Measurements from ENCODE around the gene KDM4C. TPM values are rescaled to one million over a fixed set of nuclear protein-coding genes. Genes with fewer than 3 reads are reported as not detected.

The KDM4C gene
- total RNA-seq, 1 experiment from 2014 or later: 16.8 TPM

GRCh38 chr9:7174884-7175283 is 417.1 kb downstream of the KDM4C start:
- ChIA-PET RAD21 (ENCODE audit: low non-redundant PET in 1 of 2, low total read pairs in 2 of 2, uncharacterized antibody in 2 of 2, unreplicated experiment in 2 of 2) (no interaction called here), POLR2A (no interaction called here), CTCF (interaction anchor here (1.6 kb wide), 1 partner anchor 11 kb away, joined by 4 read pairs; no protein-coding TSS in a partner anchor)
- no peak overlapping the region for H2AFZ ChIP-seq (ENCODE audit: low read depth, low read length, poor library complexity, severe bottlenecking)
- no peaks in the 10 kb centered on the region for H3K79me2 ChIP-seq (ENCODE audit: insufficient read depth, low read length)
- no peaks in the 10 kb centered on the region for H3K9me2 ChIP-seq (ENCODE audit: insufficient read depth)
- DNase-seq (ENCODE audit: low read depth, low spot score): no peak
- H3K9me3 ChIP-seq (ENCODE audit: control insufficient read depth in 1 of 2, insufficient read depth in 1 of 2, low read depth in 1 of 2, low read length in 2 of 2): no peaks in the 10 kb centered on the region
- H4K20me1 ChIP-seq (ENCODE audit: insufficient read depth): no peaks in the 10 kb centered on the region
- no peaks in the 10 kb centered on the region for H3K36me3 ChIP-seq (ENCODE audit: control insufficient read depth in 1 of 2, insufficient read depth in 2 of 2, low read length in 2 of 2)
- peak; percentile 84 for ATAC-seq
- no peaks in the 10 kb centered on the region for H3K4me1 ChIP-seq (ENCODE audit: control insufficient read depth in 1 of 2, insufficient read depth in 2 of 2, low read length in 2 of 2)
- TF ChIP-seq FOSL1 (IDR thresholded peaks at IDR 0.05; ENCODE audit: low read depth): no peak
- no peak for TF ChIP-seq MAX (IDR thresholded peaks at IDR 0.05)
- TF ChIP-seq RAD21 (IDR thresholded peaks at IDR 0.05; ENCODE audit: low read depth): peak; percentile 26; the same call in 1 of the 2 replicates
- peak; percentile 12 to 45 (median 35); a peak in 3 of 6 replicates for TF ChIP-seq CTCF (IDR thresholded peaks at IDR 0.05 in 2 of 3, conservative IDR thresholded peaks at IDR 0.05 in 1 of 3; ENCODE audit: borderline replicate concordance in 1 of 3, insufficient read depth in 1 of 3, low read depth in 2 of 3, low read length in 2 of 3)
- H3K9ac ChIP-seq (ENCODE audit: low read length): no peak overlapping the region
- intact Hi-C loops (cut with micrococcal nuclease): loop anchor here (5.0 to 10.0 kb wide), 3 partner anchors 60 to 350 kb away; no protein-coding TSS in a partner anchor
- no peaks in the 10 kb centered on the region for H3K27me3 ChIP-seq (ENCODE audit: insufficient read depth, low read length)
- H3K27ac ChIP-seq (ENCODE audit: low read depth, low read length): no peak overlapping the region
- no peak overlapping the region for H3K4me2 ChIP-seq (ENCODE audit: low read length)
- no TSS peak for BruUV-seq (replicated peaks)
- H3K4me3 ChIP-seq (replicated peaks in 1 of 2; ENCODE audit: low read depth in 1 of 2, low read length in 2 of 2): no peak overlapping the region

- Histone ChIP-seq H4K20me1 (ENCODE audit: insufficient read depth) (no peaks in the 10 kb centered on the region), H3K36me3 (ENCODE audit: control insufficient read depth in 1 of 2, insufficient read depth in 2 of 2, low read length in 2 of 2) (no peaks in the 10 kb centered on the region), H3K9ac (ENCODE audit: low read length) (no peak overlapping the region), H3K4me2 (ENCODE audit: low read length) (no peak overlapping the region), H3K4me3 (replicated peaks in 1 of 2; ENCODE audit: low read depth in 1 of 2, low read length in 2 of 2) (no peak overlapping the region), H3K27me3 (ENCODE audit: insufficient read depth, low read length) (no peaks in the 10 kb centered on the region), H2AFZ (ENCODE audit: low read depth, low read length, poor library complexity, severe bottlenecking) (no peak overlapping the region), H3K9me3 (ENCODE audit: control insufficient read depth in 1 of 2, insufficient read depth in 1 of 2, low read depth in 1 of 2, low read length in 2 of 2) (no peaks in the 10 kb centered on the region), H3K27ac (ENCODE audit: low read depth, low read length) (no peak overlapping the region), H3K9me2 (ENCODE audit: insufficient read depth) (no peaks in the 10 kb centered on the region), H3K79me2 (ENCODE audit: insufficient read depth, low read length) (no peaks in the 10 kb centered on the region), H3K4me1 (ENCODE audit: control insufficient read depth in 1 of 2, insufficient read depth in 2 of 2, low read length in 2 of 2) (no peaks in the 10 kb centered on the region)
- POLR2A ChIA-PET: no interaction called here
- RAD21 ChIA-PET (ENCODE audit: low non-redundant PET in 1 of 2, low total read pairs in 2 of 2, uncharacterized antibody in 2 of 2, unreplicated experiment in 2 of 2): no interaction called here
- CTCF ChIA-PET: interaction anchor here (1.0 kb wide), 1 partner anchor 9 kb away, joined by 3 read pairs; no protein-coding TSS in a partner anchor
- BruUV-seq (replicated peaks): no TSS peak
- DNase-seq (ENCODE audit: low read depth, low spot score): no peak
- intact Hi-C loops (cut with micrococcal nuclease): loop anchor here (5.0 to 10.0 kb wide), 3 partner anchors 58 to 352 kb away; no protein-coding TSS in a partner anchor
- no peak for ATAC-seq
- TF ChIP-seq ELF1 (IDR thresholded peaks at IDR 0.05; ENCODE audit: borderline replicate concordance, low read depth) (no peak), POLR2AphosphoS5 (IDR thresholded peaks at IDR 0.05; ENCODE audit: low read depth, low read length) (no peak), ZFX (IDR thresholded peaks at IDR 0.05) (no peak), CBX3 (IDR thresholded peaks at IDR 0.05; ENCODE audit: low read depth) (no peak), JUND (IDR thresholded peaks at IDR 0.05) (no peak), ZBTB33 (IDR thresholded peaks at IDR 0.05; ENCODE audit: extremely low read depth, insufficient replicate concordance, low read length) (no peak), ZNF274 (IDR thresholded peaks at IDR 0.05; ENCODE audit: low read depth, low read length) (no peak), POLR2A (IDR thresholded peaks at IDR 0.05; ENCODE audit: borderline replicate concordance, extremely low read depth, insufficient read depth, insufficient read length) (no peak), RAD21 (IDR thresholded peaks at IDR 0.05; ENCODE audit: low read depth) (no peak), TCF7L2 (IDR thresholded peaks at IDR 0.05; ENCODE audit: borderline replicate concordance, extremely low read depth, insufficient read depth, insufficient read length) (no peak), CTCF (IDR thresholded peaks at IDR 0.05 in 2 of 3, conservative IDR thresholded peaks at IDR 0.05 in 1 of 3; ENCODE audit: borderline replicate concordance in 1 of 3, insufficient read depth in 1 of 3, low read depth in 2 of 3, low read length in 2 of 3) (no peak)
Observed at GRCh38 chr9:7176561-7176960, 418.8 kb downstream of the KDM4C start.
